IMR-90 (cell line): ENCODE results near the gene SLC30A7. TPM values are rescaled to one million over a fixed set of nuclear protein-coding genes. Genes with fewer than 3 reads are reported as not detected.

ENCODE experiments used
- ATAC-seq: fragments of 200-7000 bp; cut with Tn5 transposase; 2 replicates; pipeline ENCODE4 v1.9.1; 2020; ENCODE audit warnings: low read depth, mild to moderate bottlenecking, moderate library complexity
- BruUV-seq: library from RNA; stranded (reverse); fragments of 400-500 nt; replicated peaks from 2 replicates; lab custom pipeline; 2021; lab: Mats Ljungman, UMichigan
- CTCF ChIA-PET: fragments of 300-600 bp; formaldehyde crosslinking; extraction: SDS; loops from one replicate; lab custom pipeline; 2021; ENCODE audit warnings: antibody characterized with exemption; lab: Yijun Ruan, JAX
- POLR2A ChIA-PET: fragments of 300-600 bp; sonication (Branson Sonifier 250); formaldehyde crosslinking; loops from one replicate; lab custom pipeline; 2022; ENCODE audit warnings: antibody characterized with exemption; ENCODE audit not compliant: unreplicated experiment; lab: Charles Lee
- DNase-seq: peaks from one replicate; pipeline ENCODE4 v3.0.0; 2013
- H2AFZ ChIP-seq: replicated peaks from 2 replicates; pipeline ENCODE3; 2013; ENCODE audit warnings: low read length, mild to moderate bottlenecking; ENCODE audit not compliant: poor library complexity
- H2AK5ac ChIP-seq: 2 replicates; pipeline ENCODE4 v1.6.1; 2013; ENCODE audit warnings: low read depth, low read length, inconsistent platforms
- H2AK9ac ChIP-seq: replicated peaks from 2 replicates; pipeline ENCODE3; 2013; ENCODE audit warnings: mild to moderate bottlenecking, low read depth, low read length, moderate library complexity; ENCODE audit not compliant: poor library complexity
- H2BK120ac ChIP-seq: 2 replicates; pipeline ENCODE4 v1.6.1; 2013; ENCODE audit warnings: low read depth, low read length, inconsistent platforms
- H2BK15ac ChIP-seq: 3 replicates; pipeline ENCODE4 v1.6.1; 2013; ENCODE audit warnings: low read depth, low read length, inconsistent platforms
- H2BK20ac ChIP-seq: 2 replicates; pipeline ENCODE4 v1.6.1; 2013; ENCODE audit warnings: low read depth, mild to moderate bottlenecking, inconsistent platforms, low read length, moderate library complexity
- H2BK5ac ChIP-seq: 2 replicates; pipeline ENCODE4 v1.6.1; 2013; ENCODE audit warnings: mild to moderate bottlenecking, low read depth, low read length, inconsistent platforms; ENCODE audit not compliant: poor library complexity, severe bottlenecking
- H3K14ac ChIP-seq: replicated peaks from 2 replicates; pipeline ENCODE4 v1.6.1; 2013; ENCODE audit warnings: low read depth, low read length, inconsistent platforms
- H3K18ac ChIP-seq: 2 replicates; pipeline ENCODE4 v1.6.1; 2013; ENCODE audit warnings: low read depth, low read length, control low read depth
- H3K23ac ChIP-seq: 2 replicates; pipeline ENCODE4 v1.6.1; 2013; ENCODE audit warnings: low read depth, low read length, inconsistent platforms
- H3K27ac ChIP-seq: 2 replicates; pipeline ENCODE4 v1.5.1; 2013; ENCODE audit warnings: mild to moderate bottlenecking, control low read depth, low read length; ENCODE audit not compliant: insufficient read depth
- H3K27me3 ChIP-seq: 2 replicates; pipeline ENCODE4 v1.6.1; 2013; ENCODE audit warnings: low read length; ENCODE audit not compliant: control insufficient read depth, insufficient read depth
- H3K36me3 ChIP-seq: 2 replicates; pipeline ENCODE4 v1.6.1; 2013; ENCODE audit warnings: low read length, mixed read lengths; ENCODE audit not compliant: control insufficient read depth, insufficient read depth
- H3K4ac ChIP-seq: 2 replicates; pipeline ENCODE4 v1.6.1; 2013; ENCODE audit warnings: low read depth, low read length, inconsistent platforms
- H3K4me1 ChIP-seq: 2 replicates; pipeline ENCODE4 v1.6.1; 2013; ENCODE audit warnings: low read length, mixed read lengths; ENCODE audit not compliant: control insufficient read depth, insufficient read depth
- H3K4me2 ChIP-seq: 2 replicates; pipeline ENCODE4 v1.6.1; 2013; ENCODE audit warnings: low read depth, mild to moderate bottlenecking, control low read depth, low read length, moderate library complexity
- H3K4me3 ChIP-seq: 2 replicates; pipeline ENCODE4 v1.5.1; 2013; ENCODE audit warnings: low read depth, mild to moderate bottlenecking, control low read depth, low read length, moderate library complexity; ENCODE audit not compliant: insufficient read depth
- H3K56ac ChIP-seq: 2 replicates; pipeline ENCODE4 v1.6.1; 2013; ENCODE audit warnings: low read length, inconsistent platforms; ENCODE audit not compliant: insufficient read depth; ENCODE audit errors: extremely low read depth
- H3K79me1 ChIP-seq, 2 experiments: 2 replicates each; pipeline ENCODE4 v1.6.1; 2013; ENCODE audit warnings: low read length in 2 of 2, inconsistent platforms in 1 of 2, low read depth in 1 of 2
- H3K9ac ChIP-seq: 2 replicates; pipeline ENCODE4 v1.6.1; 2013; ENCODE audit warnings: low read depth, low read length, control low read depth
- H3K9me1 ChIP-seq: 2 replicates; pipeline ENCODE4 v1.6.1; 2013; ENCODE audit warnings: low read length, inconsistent platforms; ENCODE audit not compliant: insufficient read depth
- H3K9me3 ChIP-seq: 2 replicates; pipeline ENCODE4 v1.6.1; 2013; ENCODE audit warnings: low read length; ENCODE audit not compliant: control insufficient read depth, insufficient read depth
- H4K20me1 ChIP-seq: 2 replicates; pipeline ENCODE4 v1.6.1; 2013; ENCODE audit warnings: low read length, inconsistent platforms; ENCODE audit not compliant: insufficient read depth
- H4K5ac ChIP-seq: 2 replicates; pipeline ENCODE4 v1.6.1; 2013; ENCODE audit warnings: mild to moderate bottlenecking, low read depth, low read length, control low read depth
- H4K8ac ChIP-seq, 2 experiments: 2 replicates each; pipeline ENCODE4 v1.6.1; 2013; ENCODE audit warnings: low read depth in 2 of 2, low read length in 2 of 2, control low read depth in 1 of 2, inconsistent platforms in 1 of 2
- H4K91ac ChIP-seq: 2 replicates; pipeline ENCODE4 v1.6.1; 2013; ENCODE audit warnings: low read depth, low read length, inconsistent platforms; ENCODE audit not compliant: insufficient read depth
- CEBPB ChIP-seq: IDR thresholded peaks from 2 replicates; pipeline ENCODE4 v1.6.1; 2012; ENCODE audit warnings: low read depth, low read length, improper control_type of control experiment
- MXI1 ChIP-seq: IDR thresholded peaks from 2 replicates; pipeline ENCODE4 v1.6.1; 2012; ENCODE audit warnings: low read depth, mild to moderate bottlenecking, low read length, moderate library complexity, borderline replicate concordance
- POLR2A ChIP-seq: IDR thresholded peaks from 2 replicates; pipeline ENCODE4 v1.6.1; 2012; ENCODE audit warnings: mild to moderate bottlenecking, low read depth, low read length
- WGBS, 2 experiments: methylation state at CpG; one replicate each; pipeline versions ENCODE4 v1.1.5 to v1.1.7; 2013; ENCODE audit warnings: missing lambda C conversion rate in 2 of 2; ENCODE audit not compliant: insufficient read length in 1 of 2; ENCODE audit errors: extremely low coverage in 2 of 2; 5-methylcytosine and 5-hydroxymethylcytosine counted together
- dilution Hi-C: fragments of 300-500 bp; cut with HindIII; formaldehyde crosslinking; loops from one replicate; pipeline ENCODE4 v1.14.3; 2018; ENCODE audit warnings: low sequenced_read_pairs; ENCODE audit not compliant: unreplicated experiment
- in situ Hi-C: fragments of 300-500 bp; cut with MboI; formaldehyde crosslinking; loops from 3 replicates; pipeline ENCODE4 v1.14.3; 2019; ENCODE audit warnings: low sequenced_read_pairs, inconsistent platforms, mixed read lengths
- intact Hi-C: fragments of 100-400 bp; cut with micrococcal nuclease; formaldehyde crosslinking; loops from 2 replicates; pipeline ENCODE4 v1.10.0; 2022
- polyA plus RNA-seq, 3 experiments: library from polyadenylated mRNA; depleted of rRNA; stranded (reverse); fragments of >200 nt; gene quantifications; 2 replicates each; pipeline ENCODE4 v1.2.3, GENCODE V29; 2012; ENCODE audit warnings: low replicate concordance in 1 of 3
- total RNA-seq: library from RNA; depleted of rRNA; stranded (reverse); fragments of >200 nt; gene quantifications from 2 replicates; pipeline ENCODE4 v1.2.3, GENCODE V29; 2012

SLC30A7 gene
- total and polyA plus RNA-seq, 2 of the 4 experiments (the other 2 are of a cell fraction) = 8.4 to 60.2 TPM

DNA sequence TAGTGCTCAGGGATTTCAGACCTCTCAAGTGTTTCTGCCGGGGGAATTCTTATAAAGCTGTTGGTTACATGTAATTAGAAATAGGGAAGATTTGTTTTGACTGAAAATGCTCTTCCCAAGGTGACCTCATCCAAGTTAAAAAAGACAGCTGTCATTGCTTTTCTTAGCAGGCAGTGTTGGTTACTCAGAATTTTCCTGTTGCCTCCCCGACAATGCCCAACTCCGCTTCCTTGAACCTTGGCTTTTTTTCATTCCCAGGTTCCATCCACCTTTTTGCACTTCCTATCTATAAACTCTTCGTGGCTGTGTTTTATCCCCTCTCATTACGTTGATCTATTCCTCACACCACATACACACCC lies 130.5 kb downstream of the SLC30A7 start:
- peaks cover 17 to 50% of the 10 kb centered on the region in 2 experiments for H3K79me1 ChIP-seq
- peak overlapping the region; percentile 98 for H3K9ac ChIP-seq
- H2BK5ac ChIP-seq = peak overlapping the region; percentile 86
- no peaks in the 10 kb centered on the region; the same call in 1 of the 2 replicates for H3K9me1 ChIP-seq
- H2BK120ac ChIP-seq = peak overlapping the region; percentile 87
- ChIA-PET CTCF (no interaction called here), POLR2A (no interaction called here)
- H3K14ac ChIP-seq = peak overlapping the region; percentile 96
- H3K23ac ChIP-seq = peak overlapping the region; percentile 94
- H4K91ac ChIP-seq = peak overlapping the region; percentile 71
- peak overlapping the region; percentile 86 for H4K5ac ChIP-seq
- intact Hi-C loops = loop anchor here (1.0 kb wide), 1 partner anchor 262 kb away; no protein-coding TSS in a partner anchor
- in situ Hi-C loops = loop anchor here (25.0 kb wide), 1 partner anchor 211 kb away; the partner anchor contains the start of gene S1PR1
- dilution Hi-C loops = no loop called here
- no peaks in the 10 kb centered on the region for H3K36me3 ChIP-seq
- H4K8ac ChIP-seq = peak overlapping the region; percentile 90 to 99
- no peaks in the 10 kb centered on the region for H4K20me1 ChIP-seq
- H2AFZ ChIP-seq = peak overlapping the region; percentile 97
- TF ChIP-seq CEBPB (no peak), MXI1 (no peak), POLR2A (no peak)
- WGBS, 2 experiments = 84% methylated on average over 3 of the region's 5 CpGs; no CpG with 5 or more reads in 1 of the 2 experiments
- H2AK5ac ChIP-seq = peak overlapping the region; percentile 30; the same call in 1 of the 2 replicates
- H3K56ac ChIP-seq = peak overlapping the region; percentile 98
- H2BK15ac ChIP-seq = 0 out of 3 replicates have a peak overlapping the region, but pooled peaks have one; percentile 80
- H3K4me1 ChIP-seq = 0 out of 2 replicates have a peak, but pooled peaks cover 2% of the 10 kb centered on the region
- H3K27ac ChIP-seq = peak overlapping the region; percentile 97
- no peaks in the 10 kb centered on the region for H3K27me3 ChIP-seq
- DNase-seq (no peak), ATAC-seq (no peak)
- peak overlapping the region; percentile 50; the same call in 1 of the 2 replicates for H2BK20ac ChIP-seq
- peak overlapping the region; percentile 91 for H3K18ac ChIP-seq
- H3K4me2 ChIP-seq = peak overlapping the region; percentile 96
- H2AK9ac ChIP-seq = peak overlapping the region; percentile 88
- no peaks in the 10 kb centered on the region for H3K9me3 ChIP-seq
- peak overlapping the region; percentile 97 for H3K4ac ChIP-seq
- H3K4me3 ChIP-seq = peak overlapping the region; percentile 82
- no TSS peak for BruUV-seq
